GM21576 (cell line): ENCODE results near the gene PDE4A.
"Not testable (repeated sequence)": the region's sequence is repeated elsewhere in the genome, so short reads cannot be mapped to it uniquely, and the experiment has no call there.

Source experiments
- ATAC-seq: cut with Tn5 transposase; IDR thresholded peaks from one replicate; pipeline ENCODE4 v1.9.1; 2021; ENCODE audit warnings: mild to moderate bottlenecking, moderate library complexity; ENCODE audit not compliant: unreplicated experiment

PDE4A gene

GRCh38 chr19:10461047-10461949 is 41.0 kb downstream of the PDE4A start:
- peak; percentile 81 for ATAC-seq

- ATAC-seq = not testable (repeated sequence)
Measured at GRCh38 chr19:10462042-10462441, 41.7 kb downstream of the PDE4A start.

- ATAC-seq = no peak
Measured at GRCh38 chr19:10462557-10462956, 42.2 kb downstream of the PDE4A start.

- ATAC-seq = no peak
Measured at GRCh38 chr19:10464456-10464855, 44.1 kb downstream of the PDE4A start.

- no peak for ATAC-seq
Measured at GRCh38 chr19:10467104-10467706, 46.9 kb downstream of the PDE4A start.

- no peak for ATAC-seq
Measured at GRCh38 chr19:10468133-10468532, 47.8 kb downstream of the PDE4A start.

- no peak for ATAC-seq
Measured at GRCh38 chr19:10471909-10472308, 51.6 kb downstream of the PDE4A start.

- no peak for ATAC-seq
Measured at GRCh38 chr19:10473192-10473591, 52.9 kb downstream of the PDE4A start.

GRCh38 chr19:10474962-10475451 is 54.7 kb downstream of the PDE4A start:
- no peak for ATAC-seq

- ATAC-seq = no peak
Measured at GRCh38 chr19:10478476-10478875, 58.1 kb downstream of the PDE4A start.

GRCh38 chr19:10478903-10479384 is 58.6 kb downstream of the PDE4A start:
- no peak for ATAC-seq

GRCh38 chr19:10486551-10486950 is 66.2 kb downstream of the PDE4A start:
- ATAC-seq = no peak

GRCh38 chr19:10491472-10492047 is 71.2 kb downstream of the PDE4A start:
- no peak for ATAC-seq

- no peak for ATAC-seq
Measured at GRCh38 chr19:10497371-10497770, 77.0 kb downstream of the PDE4A start.

GRCh38 chr19:10499550-10500246 is 79.4 kb downstream of the PDE4A start:
- ATAC-seq = no peak

GRCh38 chr19:10500247-10500592 is 79.9 kb downstream of the PDE4A start:
- no peak for ATAC-seq

- peak; percentile 28 for ATAC-seq
Measured at GRCh38 chr19:10501971-10502523, 81.7 kb downstream of the PDE4A start.

GRCh38 chr19:10502524-10503001 is 82.2 kb downstream of the PDE4A start:
- peak; percentile 68 for ATAC-seq

- peak; percentile 28 for ATAC-seq
Measured at GRCh38 chr19:10503002-10503789, 82.9 kb downstream of the PDE4A start, which contains the start of gene KEAP1. KEAP1 (minus strand) TSS chr19:10503356; CDS start chr19:10500033, 3,323 bp downstream.
